Cardiac fibroblast (primary cell): Measurements from ENCODE around the gene CDC14A.

Source experiments
- DNase-seq, 2 donors: peaks; one replicate each; pipeline versions ENCODE4 v3.0.0 to v3.0.0-alpha.2; 2010; ENCODE audit warnings: low read depth in 2 of 2
- H3K4me3 ChIP-seq, 2 donors: replicated peaks in 1 of 2; 1 replicate in 1 of 2; 2 replicates in 1 of 2; pipeline ENCODE4 v1.5.1; 2011; ENCODE audit warnings: low read depth in 2 of 2, low read length in 2 of 2, mild to moderate bottlenecking in 2 of 2, moderate library complexity in 1 of 2
- TF ChIP-seq, protein P1 (sequence below): IDR thresholded peaks from one replicate; pipeline ENCODE4 v1.5.1; 2011; ENCODE audit warnings: low read depth, mild to moderate bottlenecking, low read length, inconsistent platforms

Gene CDC14A

DNA sequence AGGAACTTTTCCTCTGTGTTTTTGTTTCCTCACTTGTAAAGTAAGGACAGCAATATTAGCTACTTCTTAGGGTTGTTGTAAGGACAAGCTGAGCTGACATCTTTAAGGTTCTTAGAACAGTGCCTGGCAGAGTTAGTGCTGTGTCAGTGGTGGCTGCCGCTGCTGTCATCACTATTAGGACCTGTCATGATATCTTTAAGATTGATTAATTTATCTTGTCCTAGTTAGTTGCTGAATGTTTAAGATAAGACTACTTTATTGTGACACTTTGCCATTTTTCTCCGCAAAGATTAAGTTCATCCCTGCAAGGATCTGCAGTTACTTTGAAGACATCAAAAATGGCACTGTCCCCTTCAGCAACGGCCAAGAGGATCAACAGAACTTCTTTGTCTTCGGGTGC is 145.5 kb downstream of the CDC14A start:
- H3K4me3 ChIP-seq: no peak overlapping the region
- TF ChIP-seq, protein P1, sequence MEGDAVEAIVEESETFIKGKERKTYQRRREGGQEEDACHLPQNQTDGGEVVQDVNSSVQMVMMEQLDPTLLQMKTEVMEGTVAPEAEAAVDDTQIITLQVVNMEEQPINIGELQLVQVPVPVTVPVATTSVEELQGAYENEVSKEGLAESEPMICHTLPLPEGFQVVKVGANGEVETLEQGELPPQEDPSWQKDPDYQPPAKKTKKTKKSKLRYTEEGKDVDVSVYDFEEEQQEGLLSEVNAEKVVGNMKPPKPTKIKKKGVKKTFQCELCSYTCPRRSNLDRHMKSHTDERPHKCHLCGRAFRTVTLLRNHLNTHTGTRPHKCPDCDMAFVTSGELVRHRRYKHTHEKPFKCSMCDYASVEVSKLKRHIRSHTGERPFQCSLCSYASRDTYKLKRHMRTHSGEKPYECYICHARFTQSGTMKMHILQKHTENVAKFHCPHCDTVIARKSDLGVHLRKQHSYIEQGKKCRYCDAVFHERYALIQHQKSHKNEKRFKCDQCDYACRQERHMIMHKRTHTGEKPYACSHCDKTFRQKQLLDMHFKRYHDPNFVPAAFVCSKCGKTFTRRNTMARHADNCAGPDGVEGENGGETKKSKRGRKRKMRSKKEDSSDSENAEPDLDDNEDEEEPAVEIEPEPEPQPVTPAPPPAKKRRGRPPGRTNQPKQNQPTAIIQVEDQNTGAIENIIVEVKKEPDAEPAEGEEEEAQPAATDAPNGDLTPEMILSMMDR: no peak
- DNase-seq: no peak

DNA sequence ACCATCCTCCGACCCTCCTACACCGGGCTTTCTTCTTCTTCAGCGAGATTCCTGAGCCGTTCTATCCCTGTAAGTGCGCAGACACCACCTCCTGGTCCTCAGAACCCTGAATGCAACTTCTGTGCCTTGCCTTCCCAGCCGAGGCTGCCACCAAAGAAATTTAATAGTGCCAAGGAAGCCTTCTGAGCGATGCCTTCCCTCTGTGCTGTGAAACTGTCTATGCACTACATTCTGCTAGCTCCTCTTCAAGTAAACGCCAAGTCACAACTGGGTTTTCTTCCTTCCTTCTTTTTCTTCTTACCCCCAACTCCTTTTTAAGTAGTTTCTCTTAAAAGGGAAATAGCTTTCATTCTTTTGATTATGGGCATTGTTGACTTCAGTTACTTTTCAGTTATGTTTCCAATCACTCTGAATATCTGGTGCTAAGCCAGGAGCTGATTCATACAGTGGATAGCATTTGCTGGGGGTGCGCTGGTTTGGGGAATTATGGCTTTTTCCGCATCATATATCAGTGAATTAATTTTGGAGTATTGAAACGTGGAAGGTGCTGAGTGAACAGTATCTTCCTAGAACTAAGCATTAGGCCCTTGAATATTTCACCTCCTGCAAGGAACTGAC is 147.0 kb downstream of the CDC14A start:
- peak in 1 of 2 donors; percentile 2 for DNase-seq
- H3K4me3 ChIP-seq: no peak overlapping the region
- TF ChIP-seq, protein P1: no peak

DNA sequence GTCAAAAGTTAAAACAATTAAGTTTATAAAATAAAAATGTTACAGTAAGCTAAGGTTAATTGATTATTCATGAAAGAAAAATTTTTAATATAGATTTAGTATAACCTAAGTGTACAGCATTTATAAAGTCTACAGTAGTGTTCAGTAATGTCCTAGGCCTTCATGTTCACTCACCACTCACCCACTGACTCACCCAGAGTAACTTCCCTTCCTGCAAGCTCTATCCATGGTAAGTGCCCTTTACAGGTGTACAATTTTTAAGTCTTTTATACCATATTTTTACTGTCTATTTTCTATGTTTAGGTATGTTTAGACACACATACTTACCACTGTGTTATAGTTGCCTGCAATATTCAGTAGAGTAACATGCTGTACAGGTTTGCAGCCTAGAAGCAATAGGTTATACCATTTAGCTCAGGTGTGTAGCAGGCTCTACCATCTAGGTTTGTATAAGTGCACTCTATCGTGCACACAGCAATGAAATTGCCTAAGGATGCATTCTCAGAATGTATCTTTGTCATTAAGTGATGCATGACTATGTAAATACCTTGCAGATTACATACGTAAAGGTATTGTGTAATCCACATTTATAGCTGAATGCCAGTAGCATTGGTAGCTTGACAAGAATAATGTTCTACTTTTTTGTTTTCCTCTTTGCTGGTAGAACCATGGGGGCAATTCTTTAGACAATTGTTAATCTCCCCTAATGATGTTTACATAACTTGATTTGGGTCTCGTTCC is 149.9 kb downstream of the CDC14A start:
- H3K4me3 ChIP-seq: no peak overlapping the region
- DNase-seq: peak; percentile 19 to 50
- TF ChIP-seq, protein P1: no peak

DNA sequence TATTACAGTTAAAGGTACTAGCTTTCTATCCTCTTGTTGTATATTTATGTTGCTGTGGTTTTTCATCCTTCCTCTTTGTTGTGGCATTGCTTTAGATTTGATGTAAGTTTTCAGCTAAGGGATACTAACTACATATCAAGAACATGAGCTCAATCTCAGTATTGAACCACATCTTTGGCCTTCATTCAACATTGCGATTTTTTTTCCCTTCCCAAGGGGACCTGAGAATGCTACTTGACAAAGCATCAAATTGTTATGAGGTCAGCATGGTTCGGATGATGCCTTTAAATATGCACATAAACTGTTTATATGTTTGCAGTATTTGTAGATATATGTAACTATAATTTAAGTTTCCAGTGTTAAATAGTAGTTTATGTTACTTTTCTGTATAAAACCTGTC is 153.9 kb downstream of the CDC14A start:
- TF ChIP-seq, protein P1: no peak
- no peak overlapping the region for H3K4me3 ChIP-seq
- peak; percentile 61 to 74 for DNase-seq

DNA sequence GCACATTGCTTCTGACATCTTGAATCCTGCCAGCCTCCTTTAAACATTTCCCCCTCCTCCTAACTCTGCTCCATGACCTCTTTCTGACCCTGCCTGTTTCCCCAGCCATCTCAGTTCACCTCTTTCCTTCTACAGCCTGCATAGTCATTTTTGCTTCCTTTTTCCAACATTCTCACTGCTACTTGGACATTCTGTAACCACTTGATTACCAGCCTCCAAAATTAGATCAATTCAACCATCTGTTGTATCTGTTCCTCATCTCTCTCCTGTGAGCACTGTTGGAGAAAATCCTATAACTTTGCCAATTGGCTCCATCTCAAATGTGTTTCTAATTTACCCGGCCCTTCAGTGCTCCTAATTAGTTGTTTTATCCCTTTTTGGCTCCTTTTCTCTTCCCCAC is 158.1 kb downstream of the CDC14A start:
- TF ChIP-seq, protein P1: no peak
- no peak overlapping the region for H3K4me3 ChIP-seq
- DNase-seq: no peak

DNA sequence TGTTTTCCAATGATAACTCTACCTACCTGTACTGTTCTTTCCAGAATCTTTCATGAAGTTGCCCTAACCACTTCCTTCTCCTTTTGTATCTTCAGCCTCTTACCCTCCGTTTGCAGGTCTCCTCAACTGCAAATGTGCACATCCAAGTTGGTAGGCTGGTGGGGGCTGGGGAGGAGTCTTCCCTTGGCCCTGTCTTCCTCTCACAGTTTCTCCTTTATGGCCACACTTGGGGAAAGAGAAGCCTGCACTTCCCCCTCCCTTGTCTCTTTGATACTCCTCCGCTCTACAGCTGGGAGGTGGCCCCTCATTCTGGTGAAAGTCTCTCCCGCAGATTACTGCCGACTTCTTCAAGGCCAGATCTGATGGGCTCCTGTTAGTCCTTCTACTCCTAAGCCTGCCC is 158.8 kb downstream of the CDC14A start:
- TF ChIP-seq, protein P1: no peak

DNA sequence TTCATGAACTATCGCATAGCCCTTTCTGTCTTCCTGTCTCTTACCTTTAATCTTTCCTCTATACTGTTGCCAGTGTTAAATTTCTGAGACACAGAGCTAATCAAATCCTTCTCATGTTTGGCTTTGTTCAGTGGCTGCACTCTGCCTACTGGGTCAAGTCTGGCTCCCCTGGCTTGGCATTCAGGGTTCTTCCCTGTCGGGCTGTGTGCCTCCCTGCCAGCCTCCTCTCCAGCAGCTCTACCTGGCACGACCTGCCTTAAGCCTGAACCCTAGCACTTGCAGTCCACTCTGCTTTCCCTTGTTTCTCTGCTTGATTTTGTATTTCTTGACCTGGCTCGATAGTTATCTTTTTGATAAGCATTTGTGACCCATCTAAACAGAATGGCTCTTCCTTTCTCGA is 159.5 kb downstream of the CDC14A start:
- DNase-seq: no peak
- H3K4me3 ChIP-seq: no peak overlapping the region
- TF ChIP-seq, protein P1: no peak

More for the DNA sequence above, 158.8 kb downstream of the CDC14A start:
- DNase-seq: no peak
- no peak overlapping the region for H3K4me3 ChIP-seq
